OCI-LY7 (cell line): ENCODE data around the gene ZBTB16.

Experiments
- EZH2phosphoT487 ChIP-seq: fragments of 200-600 bp; sonication (generic); IDR thresholded peaks from 2 replicates; pipeline ENCODE4 v1.6.1; 2018; ENCODE audit warnings: low read depth, borderline replicate concordance, mild to moderate bottlenecking, mixed run types, antibody characterized with exemption, low read length, moderate library complexity, mixed read lengths
- TF ChIP-seq, protein P1 (sequence below): fragments of 200-600 bp; sonication (generic); conservative IDR thresholded peaks from 2 replicates; pipeline ENCODE4 v1.5.1; 2014; ENCODE audit warnings: mild to moderate bottlenecking, antibody characterized with exemption, low read length, moderate library complexity, mixed read lengths

- TF ChIP-seq, protein P1, sequence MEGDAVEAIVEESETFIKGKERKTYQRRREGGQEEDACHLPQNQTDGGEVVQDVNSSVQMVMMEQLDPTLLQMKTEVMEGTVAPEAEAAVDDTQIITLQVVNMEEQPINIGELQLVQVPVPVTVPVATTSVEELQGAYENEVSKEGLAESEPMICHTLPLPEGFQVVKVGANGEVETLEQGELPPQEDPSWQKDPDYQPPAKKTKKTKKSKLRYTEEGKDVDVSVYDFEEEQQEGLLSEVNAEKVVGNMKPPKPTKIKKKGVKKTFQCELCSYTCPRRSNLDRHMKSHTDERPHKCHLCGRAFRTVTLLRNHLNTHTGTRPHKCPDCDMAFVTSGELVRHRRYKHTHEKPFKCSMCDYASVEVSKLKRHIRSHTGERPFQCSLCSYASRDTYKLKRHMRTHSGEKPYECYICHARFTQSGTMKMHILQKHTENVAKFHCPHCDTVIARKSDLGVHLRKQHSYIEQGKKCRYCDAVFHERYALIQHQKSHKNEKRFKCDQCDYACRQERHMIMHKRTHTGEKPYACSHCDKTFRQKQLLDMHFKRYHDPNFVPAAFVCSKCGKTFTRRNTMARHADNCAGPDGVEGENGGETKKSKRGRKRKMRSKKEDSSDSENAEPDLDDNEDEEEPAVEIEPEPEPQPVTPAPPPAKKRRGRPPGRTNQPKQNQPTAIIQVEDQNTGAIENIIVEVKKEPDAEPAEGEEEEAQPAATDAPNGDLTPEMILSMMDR, result no peak
- no peak for TF ChIP-seq EZH2phosphoT487
Observed at GRCh38 chr11:114016986-114017385, 42.5 kb upstream of the ZBTB16 start.
